Measurements from ENCODE around the gene BIRC7.

The BIRC7 gene

GRCh38 chr20:63192721-63193120 is 43.0 kb upstream of the BIRC7 start:
- TF ChIP-seq SUZ12 (IDR thresholded peaks at IDR 0.05) (no peak), SP1 (IDR thresholded peaks at IDR 0.05) (no peak), ZNF384 (IDR thresholded peaks at IDR 0.05) (no peak), CTBP1 (IDR thresholded peaks at IDR 0.05; ENCODE audit: borderline replicate concordance) (no peak), L3MBTL2 (conservative IDR thresholded peaks at IDR 0.05) (no peak), FOXA1 (IDR thresholded peaks at IDR 0.05) (no peak), HDGF (IDR thresholded peaks at IDR 0.05; ENCODE audit: borderline replicate concordance) (no peak), NFRKB (IDR thresholded peaks at IDR 0.05) (no peak), PKNOX1 (IDR thresholded peaks at IDR 0.05) (no peak), TARDBP (IDR thresholded peaks at IDR 0.05) (no peak), ARNT (IDR thresholded peaks at IDR 0.05) (no peak), LEF1 (IDR thresholded peaks at IDR 0.05; ENCODE audit: borderline replicate concordance) (no peak), BHLHE40 (IDR thresholded peaks at IDR 0.05; ENCODE audit: borderline replicate concordance) (no peak), ELF4 (IDR thresholded peaks at IDR 0.05) (no peak), FOXK2 (IDR thresholded peaks at IDR 0.05) (no peak), FOXM1 (IDR thresholded peaks at IDR 0.05; ENCODE audit: borderline replicate concordance) (no peak)
- DNase-seq (ENCODE audit: extremely low spot score), result no peak
- ChIA-PET POLR2A (no interaction called here), CTCF (no interaction called here)

- TF ChIP-seq FOXK2 (IDR thresholded peaks at IDR 0.05) (no peak), ARNT (IDR thresholded peaks at IDR 0.05) (no peak), PKNOX1 (IDR thresholded peaks at IDR 0.05) (no peak), FOXA1 (IDR thresholded peaks at IDR 0.05) (no peak), CTBP1 (IDR thresholded peaks at IDR 0.05; ENCODE audit: borderline replicate concordance) (no peak), ZNF384 (IDR thresholded peaks at IDR 0.05) (no peak), SUZ12 (IDR thresholded peaks at IDR 0.05) (no peak), LEF1 (IDR thresholded peaks at IDR 0.05; ENCODE audit: borderline replicate concordance) (no peak)
- ChIA-PET POLR2A (no interaction called here), CTCF (no interaction called here)
- DNase-seq (ENCODE audit: extremely low spot score), result no peak
Measured at GRCh38 chr20:63194007-63194796, 41.5 kb upstream of the BIRC7 start.

- TF ChIP-seq SUZ12 (IDR thresholded peaks at IDR 0.05) (no peak), ARNT (IDR thresholded peaks at IDR 0.05) (no peak), NFRKB (IDR thresholded peaks at IDR 0.05) (no peak), ELF4 (IDR thresholded peaks at IDR 0.05) (no peak), L3MBTL2 (conservative IDR thresholded peaks at IDR 0.05) (no peak), FOXA1 (IDR thresholded peaks at IDR 0.05) (no peak), FOXK2 (IDR thresholded peaks at IDR 0.05) (no peak), CTBP1 (IDR thresholded peaks at IDR 0.05; ENCODE audit: borderline replicate concordance) (no peak), ZNF384 (IDR thresholded peaks at IDR 0.05) (no peak), BHLHE40 (IDR thresholded peaks at IDR 0.05; ENCODE audit: borderline replicate concordance) (no peak)
- DNase-seq (ENCODE audit: extremely low spot score), result no peak
- CTCF ChIA-PET, result no interaction called here
- POLR2A ChIA-PET, result interaction anchor here (1.5 kb wide), 1 partner anchor 20 kb away, joined by 3 read pairs; no protein-coding TSS in a partner anchor
Measured at GRCh38 chr20:63194797-63195173, 40.9 kb upstream of the BIRC7 start.

- CTCF ChIA-PET, result interaction anchor here (0.9 to 1.0 kb wide), 2 partner anchors 14 to 134 kb away, joined by 4 to 6 read pairs; no protein-coding TSS in a partner anchor
- POLR2A ChIA-PET, result interaction anchor here (1.3 kb wide), 1 partner anchor 16 kb away, joined by 3 read pairs; no protein-coding TSS in a partner anchor
- DNase-seq (ENCODE audit: extremely low spot score), result no peak
- TF ChIP-seq PKNOX1 (IDR thresholded peaks at IDR 0.05) (no peak), BHLHE40 (IDR thresholded peaks at IDR 0.05; ENCODE audit: borderline replicate concordance) (no peak), FOXA1 (IDR thresholded peaks at IDR 0.05) (no peak), FOXM1 (IDR thresholded peaks at IDR 0.05; ENCODE audit: borderline replicate concordance) (no peak), NFRKB (IDR thresholded peaks at IDR 0.05) (no peak), SP1 (IDR thresholded peaks at IDR 0.05) (no peak), LEF1 (IDR thresholded peaks at IDR 0.05; ENCODE audit: borderline replicate concordance) (no peak), ZNF384 (IDR thresholded peaks at IDR 0.05) (no peak), TARDBP (IDR thresholded peaks at IDR 0.05) (no peak), ELF4 (IDR thresholded peaks at IDR 0.05) (no peak)
Measured at GRCh38 chr20:63196768-63197470, 38.8 kb upstream of the BIRC7 start.

GRCh38 chr20:63198606-63199005 is 37.1 kb upstream of the BIRC7 start:
- no peak for DNase-seq (ENCODE audit: extremely low spot score)
- TF ChIP-seq FOXK2 (IDR thresholded peaks at IDR 0.05), result no peak
- TF ChIP-seq SP1 (IDR thresholded peaks at IDR 0.05), result no peak
- no peak for TF ChIP-seq L3MBTL2 (conservative IDR thresholded peaks at IDR 0.05)
- TF ChIP-seq PKNOX1 (IDR thresholded peaks at IDR 0.05), result no peak
- TF ChIP-seq CTBP1 (IDR thresholded peaks at IDR 0.05; ENCODE audit: borderline replicate concordance), result no peak
- no peak for TF ChIP-seq FOXA1 (IDR thresholded peaks at IDR 0.05)
- ChIA-PET CTCF (interaction anchor here (0.7 to 1.1 kb wide), 2 partner anchors 74 to 721 kb away, joined by 3 read pairs; partner anchors contain the start of gene ARFGAP1), POLR2A (no interaction called here)

All from HEK293T (cell line).